ENCODE measurements around the gene TRPM3. TPM values are rescaled to one million over a fixed set of nuclear protein-coding genes. Genes with fewer than 3 reads are reported as not detected.

TRPM3 gene
- total RNA-seq, 1 donor from 2014 or later: 0.35 TPM

DNA sequence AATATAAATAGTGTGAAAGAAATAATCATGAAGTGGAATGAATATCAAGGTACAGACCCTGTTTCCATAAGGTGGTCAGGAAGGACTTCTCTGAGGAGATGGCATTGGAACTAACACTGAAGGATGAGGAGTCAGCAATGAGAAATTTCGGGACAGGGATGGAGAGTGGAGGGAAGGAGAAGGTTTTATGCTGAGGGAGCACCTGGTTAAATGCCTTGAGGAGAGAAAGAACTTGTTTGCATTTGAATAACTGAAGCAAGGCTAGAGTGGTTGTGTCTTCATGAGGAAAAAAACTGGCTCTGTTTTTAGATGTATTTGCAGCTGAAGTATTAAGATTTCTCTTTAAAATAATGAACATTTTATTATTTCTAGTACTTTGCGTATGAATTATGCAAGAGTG is 180.8 kb downstream of the TRPM3 start:
- Histone ChIP-seq H3K27me3 (no peaks in the 10 kb centered on the region), H3K4me1 (no peaks in the 10 kb centered on the region), H3K9me3 (no peaks in the 10 kb centered on the region), H3K36me3 (no peaks in the 10 kb centered on the region), H3K27ac (no peak overlapping the region), H3K4me3 (no peak overlapping the region)
- intact Hi-C loops (cut with DNase I): no loop called here
- DNase-seq: no peak
- TF ChIP-seq, protein P1, sequence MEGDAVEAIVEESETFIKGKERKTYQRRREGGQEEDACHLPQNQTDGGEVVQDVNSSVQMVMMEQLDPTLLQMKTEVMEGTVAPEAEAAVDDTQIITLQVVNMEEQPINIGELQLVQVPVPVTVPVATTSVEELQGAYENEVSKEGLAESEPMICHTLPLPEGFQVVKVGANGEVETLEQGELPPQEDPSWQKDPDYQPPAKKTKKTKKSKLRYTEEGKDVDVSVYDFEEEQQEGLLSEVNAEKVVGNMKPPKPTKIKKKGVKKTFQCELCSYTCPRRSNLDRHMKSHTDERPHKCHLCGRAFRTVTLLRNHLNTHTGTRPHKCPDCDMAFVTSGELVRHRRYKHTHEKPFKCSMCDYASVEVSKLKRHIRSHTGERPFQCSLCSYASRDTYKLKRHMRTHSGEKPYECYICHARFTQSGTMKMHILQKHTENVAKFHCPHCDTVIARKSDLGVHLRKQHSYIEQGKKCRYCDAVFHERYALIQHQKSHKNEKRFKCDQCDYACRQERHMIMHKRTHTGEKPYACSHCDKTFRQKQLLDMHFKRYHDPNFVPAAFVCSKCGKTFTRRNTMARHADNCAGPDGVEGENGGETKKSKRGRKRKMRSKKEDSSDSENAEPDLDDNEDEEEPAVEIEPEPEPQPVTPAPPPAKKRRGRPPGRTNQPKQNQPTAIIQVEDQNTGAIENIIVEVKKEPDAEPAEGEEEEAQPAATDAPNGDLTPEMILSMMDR (IDR thresholded peaks at IDR 0.05): no peak
- ATAC-seq: no peak

DNA sequence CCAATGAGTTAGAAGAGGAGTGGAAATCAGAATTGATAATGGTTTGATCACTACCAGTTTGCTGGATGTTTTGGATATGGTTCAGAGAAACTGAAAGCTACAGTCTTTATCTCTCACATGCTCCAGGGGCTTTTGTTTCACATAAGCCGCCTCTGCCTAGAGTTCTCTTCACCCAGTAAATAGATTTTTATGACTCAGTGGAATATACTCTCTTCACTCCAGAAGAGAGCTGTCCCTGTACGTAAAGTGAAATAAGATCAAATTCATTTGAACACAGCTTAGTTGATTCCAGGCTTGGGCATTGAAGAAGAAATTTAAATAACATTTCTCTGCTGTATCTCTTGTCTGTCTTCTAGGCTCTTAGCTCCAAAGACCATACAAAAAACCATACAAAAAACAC is 184.9 kb downstream of the TRPM3 start:
- no peak overlapping the region for H3K27ac ChIP-seq
- TF ChIP-seq, protein P1 (IDR thresholded peaks at IDR 0.05): no peak
- H3K4me1 ChIP-seq: no peaks in the 10 kb centered on the region
- H3K9me3 ChIP-seq: no peaks in the 10 kb centered on the region
- intact Hi-C loops (cut with DNase I): no loop called here
- no peak for DNase-seq
- H3K36me3 ChIP-seq: no peaks in the 10 kb centered on the region
- no peak overlapping the region for H3K4me3 ChIP-seq
- H3K27me3 ChIP-seq: no peaks in the 10 kb centered on the region
- ATAC-seq: no peak

DNA sequence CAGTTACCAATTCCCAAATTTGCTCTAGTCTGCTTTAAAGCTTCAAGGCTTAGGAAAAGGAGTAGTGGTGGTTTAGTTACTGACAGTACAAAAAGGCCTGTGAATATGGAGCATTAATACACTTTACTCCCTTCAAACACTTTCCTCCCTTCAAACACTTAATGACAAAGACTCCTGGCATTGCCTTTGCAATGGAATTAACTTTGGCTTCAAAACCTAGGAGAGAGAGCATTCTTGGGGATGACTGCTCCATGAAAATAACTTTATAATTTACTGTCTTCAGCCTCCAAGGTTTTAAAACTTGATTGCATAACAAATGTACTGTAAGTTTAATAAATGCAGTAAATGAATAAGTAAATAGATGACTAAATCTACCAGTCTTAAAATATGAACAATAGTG is 185.6 kb downstream of the TRPM3 start:
- no peak for DNase-seq
- H3K9me3 ChIP-seq: no peaks in the 10 kb centered on the region
- no peak for ATAC-seq
- intact Hi-C loops (cut with DNase I): no loop called here
- no peak overlapping the region for H3K27ac ChIP-seq
- no peaks in the 10 kb centered on the region for H3K4me1 ChIP-seq
- no peaks in the 10 kb centered on the region for H3K27me3 ChIP-seq
- TF ChIP-seq, protein P1 (IDR thresholded peaks at IDR 0.05): no peak
- no peak overlapping the region for H3K4me3 ChIP-seq
- no peaks in the 10 kb centered on the region for H3K36me3 ChIP-seq

DNA sequence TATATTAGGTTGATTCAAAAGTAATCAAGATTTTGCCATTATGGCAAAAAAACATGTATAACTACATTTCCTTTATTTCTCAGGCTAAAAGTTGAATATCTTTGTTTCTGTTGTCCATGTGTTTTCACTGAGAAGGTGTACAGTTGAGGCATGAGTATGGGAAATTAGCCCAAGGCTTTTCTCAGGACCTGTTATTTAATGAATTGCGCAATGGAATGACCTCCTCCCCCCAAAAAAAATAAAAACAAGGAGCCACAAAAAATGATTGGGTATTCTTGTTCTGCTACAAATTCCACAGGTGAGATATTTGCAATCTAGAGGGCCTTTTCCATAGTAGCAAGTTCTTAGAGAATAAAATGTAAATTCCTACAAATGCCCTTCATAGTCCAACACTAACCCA is 186.8 kb downstream of the TRPM3 start:
- no peaks in the 10 kb centered on the region for H3K27me3 ChIP-seq
- intact Hi-C loops (cut with DNase I): no loop called here
- DNase-seq (no peak), ATAC-seq (no peak)
- no peaks in the 10 kb centered on the region for H3K4me1 ChIP-seq
- H3K27ac ChIP-seq: no peak overlapping the region
- no peaks in the 10 kb centered on the region for H3K9me3 ChIP-seq
- TF ChIP-seq, protein P1 (IDR thresholded peaks at IDR 0.05): no peak
- no peaks in the 10 kb centered on the region for H3K36me3 ChIP-seq
- no peak overlapping the region for H3K4me3 ChIP-seq

DNA sequence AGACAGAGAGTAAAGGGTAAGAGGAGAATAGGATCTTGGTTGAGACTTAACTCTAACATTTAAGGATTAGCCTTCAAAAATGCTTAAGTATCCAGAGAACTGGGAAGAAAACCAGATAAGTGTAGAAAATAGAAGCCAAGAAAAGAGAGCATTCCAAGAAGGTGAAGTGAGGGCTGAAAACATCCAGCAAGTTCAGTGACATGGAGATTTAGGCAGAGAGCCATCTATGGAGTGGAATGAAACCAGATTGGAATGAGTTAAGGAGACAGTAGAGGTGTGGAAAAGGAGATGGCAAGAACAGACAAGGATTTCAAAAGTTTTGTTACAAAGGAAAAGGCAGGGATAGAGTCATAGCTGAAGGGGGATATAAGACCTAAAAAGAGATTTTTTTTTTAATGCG is 188.1 kb downstream of the TRPM3 start:
- ATAC-seq: no peak

More for the DNA sequence above, 188.1 kb downstream of the TRPM3 start:
- TF ChIP-seq, protein P1 (IDR thresholded peaks at IDR 0.05): no peak
- no peak for DNase-seq
- H3K36me3 ChIP-seq: no peaks in the 10 kb centered on the region
- H3K4me3 ChIP-seq: no peak overlapping the region
- H3K27me3 ChIP-seq: no peaks in the 10 kb centered on the region
- H3K4me1 ChIP-seq: no peaks in the 10 kb centered on the region
- no peaks in the 10 kb centered on the region for H3K9me3 ChIP-seq
- no peak overlapping the region for H3K27ac ChIP-seq
- intact Hi-C loops (cut with DNase I): no loop called here

Data from upper lobe of right lung (tissue), 1 donor.